HFFc6 (cell line): ENCODE data around the gene SHD. TPM values are rescaled to one million over a fixed set of nuclear protein-coding genes. Genes with fewer than 3 reads are reported as not detected.
"Not testable (repeated sequence)": the region's sequence is repeated elsewhere in the genome, so short reads cannot be mapped to it uniquely, and the experiment has no call there.

ENCODE experiments used
- DNase-seq: peaks from one replicate; pipeline ENCODE4 v3.0.0-alpha.2; 2018
- H3K27ac Mint-ChIP-seq: 2 replicates; pipeline ENCODE4 v1.8.0; 2020; ENCODE audit warnings: mild to moderate bottlenecking, mixed read lengths
- H3K27me3 Mint-ChIP-seq: 2 replicates; pipeline ENCODE4 v1.8.0; 2021; ENCODE audit warnings: mild to moderate bottlenecking, moderate library complexity, mixed read lengths; ENCODE audit not compliant: insufficient read depth
- H3K36me3 Mint-ChIP-seq: 2 replicates; pipeline ENCODE4 v1.8.0; 2021; ENCODE audit warnings: low read depth, mixed read lengths
- H3K4me1 Mint-ChIP-seq: 2 replicates; pipeline ENCODE4 v1.8.0; 2020; ENCODE audit warnings: low read depth, mixed read lengths
- H3K4me3 Mint-ChIP-seq: 2 replicates; pipeline ENCODE4 v1.8.0; 2020; ENCODE audit warnings: mild to moderate bottlenecking, moderate library complexity, mixed read lengths
- H3K9me3 Mint-ChIP-seq: 2 replicates; pipeline ENCODE4 v1.8.0; 2020; ENCODE audit warnings: mild to moderate bottlenecking, mixed read lengths
- CTCF ChIP-seq: fragments of 200-600 bp; sonication (generic); IDR thresholded peaks from 2 replicates; pipeline ENCODE4 v1.5.0; 2021; ENCODE audit warnings: antibody characterized with exemption, mild to moderate bottlenecking
- total RNA-seq, 6 experiments: library from RNA; stranded (reverse); fragmentation: NEBNext Ultra II Directional; extraction: Animal tissue kit (Norgen Biotek cat#: 25700); gene quantifications; 2 replicates in 1 of 6; 3 replicates in 5 of 6; pipeline ENCODE4 v1.2.3, GENCODE V29; 2021

Gene SHD
- total RNA-seq, 6 experiments from 2014 or later, result not detected

GRCh38 chr19:4234142-4234861 is 44.8 kb upstream of the SHD start:
- Mint-ChIP-seq H3K27ac (no peak overlapping the region), H3K9me3 (no peaks in the 10 kb centered on the region), H3K4me3 (no peak overlapping the region), H3K4me1 (no peaks in the 10 kb centered on the region), H3K27me3 (peaks cover 19% of the 10 kb centered on the region), H3K36me3 (no peaks in the 10 kb centered on the region)
- no peak for TF ChIP-seq CTCF
- no peak for DNase-seq

DNA sequence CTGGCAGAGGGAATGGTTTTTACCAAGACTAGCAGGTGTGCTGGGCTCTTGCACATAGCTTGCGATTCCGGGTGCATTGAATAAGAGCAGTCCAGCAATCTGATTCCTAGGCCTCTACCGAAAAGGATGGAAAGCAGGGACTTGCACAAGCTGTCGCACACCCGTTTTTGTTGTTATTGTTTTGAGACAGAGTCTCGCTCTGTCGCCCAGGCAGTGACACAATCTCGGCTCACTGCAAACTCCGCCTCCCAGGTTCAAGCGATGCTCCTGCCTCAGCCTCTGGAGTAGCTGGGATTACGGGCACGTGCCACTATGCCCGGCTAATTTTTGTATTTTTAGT is 44.2 kb upstream of the SHD start:
- no peaks in the 10 kb centered on the region for H3K36me3 Mint-ChIP-seq
- H3K27ac Mint-ChIP-seq, result no peak overlapping the region
- H3K9me3 Mint-ChIP-seq, result no peaks in the 10 kb centered on the region
- DNase-seq, result no peak
- H3K4me1 Mint-ChIP-seq, result no peaks in the 10 kb centered on the region
- no peak overlapping the region for H3K4me3 Mint-ChIP-seq
- no peak for TF ChIP-seq CTCF
- H3K27me3 Mint-ChIP-seq, result peaks cover 19% of the 10 kb centered on the region

- H3K9me3 Mint-ChIP-seq, H3K4me1 Mint-ChIP-seq, DNase-seq, H3K4me3 Mint-ChIP-seq, H3K36me3 Mint-ChIP-seq, H3K27ac Mint-ChIP-seq: not testable (repeated sequence)
- H3K27me3 Mint-ChIP-seq, result peaks cover 26% of the 10 kb centered on the region
Observed at GRCh38 chr19:4237510-4237909, 41.6 kb upstream of the SHD start.

GRCh38 chr19:4238831-4239230 is 40.2 kb upstream of the SHD start:
- TF ChIP-seq CTCF, result no peak
- Mint-ChIP-seq H3K4me3 (no peak overlapping the region), H3K36me3 (no peaks in the 10 kb centered on the region; the same call in 1 of the 2 replicates), H3K27ac (no peak overlapping the region), H3K27me3 (peaks cover 27% of the 10 kb centered on the region), H3K9me3 (peaks cover 7% of the 10 kb centered on the region), H3K4me1 (no peaks in the 10 kb centered on the region)
- DNase-seq, result no peak

DNA sequence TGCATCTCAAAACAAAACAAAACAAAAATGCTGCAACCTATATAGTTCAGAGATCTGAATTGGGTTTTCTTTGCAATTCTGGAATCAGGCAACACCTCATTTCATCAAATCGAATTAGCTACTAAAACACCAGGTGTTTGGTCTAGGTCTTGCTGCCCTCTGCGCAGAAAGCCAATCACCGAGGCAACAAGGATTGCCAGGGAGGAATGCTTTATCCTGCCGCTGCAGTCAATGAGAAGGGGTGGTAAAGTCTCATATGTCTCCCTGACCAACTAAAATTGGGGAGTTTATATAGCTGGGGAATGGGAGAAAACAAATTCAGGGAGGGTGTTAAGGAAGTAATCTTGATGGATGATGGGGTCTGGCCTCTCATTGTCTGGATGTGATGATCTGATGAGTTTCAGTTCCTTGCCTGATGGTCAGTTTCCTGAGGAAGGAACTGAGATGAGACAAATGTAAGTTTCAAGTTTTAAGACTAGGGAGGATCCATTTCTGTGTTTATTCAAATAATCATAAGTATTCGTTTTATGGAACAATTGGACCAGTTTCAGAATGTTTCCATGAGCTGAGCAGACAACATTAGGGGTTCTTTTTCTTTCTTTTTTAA is 37.1 kb upstream of the SHD start:
- Mint-ChIP-seq H3K27me3 (peaks cover 16% of the 10 kb centered on the region), H3K9me3 (peaks cover 7% of the 10 kb centered on the region), H3K4me1 (peaks cover 5% of the 10 kb centered on the region), H3K4me3 (no peak overlapping the region), H3K27ac (no peak overlapping the region), H3K36me3 (no peaks in the 10 kb centered on the region; the same call in 1 of the 2 replicates)
- TF ChIP-seq CTCF, result no peak
- no peak for DNase-seq

DNA sequence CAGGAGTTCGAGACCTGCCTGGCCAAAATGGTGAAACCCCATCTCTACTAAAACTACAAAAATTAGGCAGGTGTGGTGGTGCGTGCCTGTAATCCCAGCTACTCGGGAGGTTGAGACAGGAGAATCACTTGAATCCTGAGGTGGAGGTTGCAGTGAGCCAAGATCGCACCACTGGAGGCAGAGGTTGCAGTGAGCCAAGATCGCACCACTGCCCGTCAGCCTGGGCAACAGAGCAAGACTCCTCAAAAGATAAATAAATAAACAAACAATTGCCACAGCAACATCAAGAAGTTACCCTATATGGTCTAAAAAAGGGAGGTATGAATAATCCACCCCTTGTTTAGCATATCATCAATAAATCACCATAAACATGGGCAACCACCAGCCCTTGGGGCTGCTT is 33.1 kb upstream of the SHD start:
- not testable (repeated sequence) for H3K4me1 Mint-ChIP-seq, DNase-seq, H3K4me3 Mint-ChIP-seq, H3K9me3 Mint-ChIP-seq, H3K27me3 Mint-ChIP-seq, H3K27ac Mint-ChIP-seq
- H3K36me3 Mint-ChIP-seq, result peaks cover 19% of the 10 kb centered on the region
